GM12891 (cell line): ENCODE data around the gene TIMP2.

Experiments used
- PAX5 ChIP-seq: IDR thresholded peaks from 2 replicates; pipeline ENCODE4 v1.6.1; 2011; ENCODE audit warnings: low read length, moderate library complexity, mild to moderate bottlenecking; ENCODE audit not compliant: insufficient read depth, severe bottlenecking
- POLR2A ChIP-seq: IDR thresholded peaks from 2 replicates; pipeline ENCODE4 v1.6.1; 2011; ENCODE audit warnings: low read depth, low read length, control low read depth
- POLR2AphosphoS5 ChIP-seq: IDR thresholded peaks from 2 replicates; pipeline ENCODE4 v1.6.1; 2011; ENCODE audit warnings: low read depth, low read length, control low read depth
- POU2F2 ChIP-seq: IDR thresholded peaks from 2 replicates; pipeline ENCODE4 v1.6.1; 2011; ENCODE audit warnings: low read depth, mild to moderate bottlenecking, control low read depth, low read length, moderate library complexity
- TAF1 ChIP-seq: IDR thresholded peaks from 2 replicates; pipeline ENCODE4 v1.6.1; 2011; ENCODE audit warnings: low read depth, low read length, control low read depth

DNA sequence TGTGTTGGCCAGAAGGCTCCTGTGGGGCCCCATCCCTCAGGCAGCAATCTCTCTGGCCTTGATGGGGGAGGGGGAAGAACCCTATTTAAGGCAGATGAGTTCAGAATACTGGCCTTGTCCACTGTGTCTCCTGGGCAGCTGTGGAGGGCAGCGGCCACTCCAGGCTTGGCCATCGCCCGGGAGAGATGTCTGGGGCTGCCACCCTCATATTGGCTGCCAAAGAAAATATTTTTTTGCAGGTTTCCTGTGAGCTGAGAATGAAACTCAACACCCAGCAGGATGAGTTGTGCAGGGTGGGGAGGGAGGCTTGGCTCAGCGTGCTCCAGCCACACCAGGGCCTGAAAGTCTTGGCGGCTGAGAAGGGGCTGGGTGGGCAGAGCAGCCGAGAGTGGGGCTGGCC is 14.4 kb upstream of the TIMP2 start:
- TF ChIP-seq POLR2A (no peak), POLR2AphosphoS5 (no peak), POU2F2 (no peak), TAF1 (no peak), PAX5 (no peak)
